HUDEP-2 (cell line): ENCODE data around the gene GALNT10.

Experiments
- DNase-seq, 76 experiments: peaks; one replicate each; lab custom pipeline; 2025; ENCODE audit not compliant: unreplicated experiment in 76 of 76; lab: John Stamatoyannopoulos, UW

The GALNT10 gene

GRCh38 chr5:154230526-154230925, 40.0 kb downstream of the GALNT10 start:
- DNase-seq: no peak

DNA sequence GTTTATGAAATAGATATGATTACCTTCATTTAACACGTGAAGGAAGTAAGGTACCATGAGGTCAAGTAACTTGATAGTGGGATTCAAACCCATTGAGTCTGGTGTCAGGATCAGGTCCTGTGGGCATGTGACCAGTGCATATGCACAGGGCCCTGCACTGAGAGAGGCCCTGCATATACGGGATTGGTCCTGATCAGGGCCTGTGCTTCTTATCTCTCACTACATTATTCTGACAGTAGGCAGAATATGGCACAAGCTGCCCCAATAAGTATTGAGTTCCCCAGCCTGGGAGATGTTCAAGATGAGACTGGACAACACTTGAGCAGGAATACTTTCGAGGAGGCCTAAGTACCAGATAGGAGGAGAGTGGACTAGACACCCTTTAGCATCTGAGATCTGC, 44.0 kb downstream of the GALNT10 start:
- DNase-seq: peak in 21 of 76 experiments; percentile 2 to 32 (median 8)

DNA sequence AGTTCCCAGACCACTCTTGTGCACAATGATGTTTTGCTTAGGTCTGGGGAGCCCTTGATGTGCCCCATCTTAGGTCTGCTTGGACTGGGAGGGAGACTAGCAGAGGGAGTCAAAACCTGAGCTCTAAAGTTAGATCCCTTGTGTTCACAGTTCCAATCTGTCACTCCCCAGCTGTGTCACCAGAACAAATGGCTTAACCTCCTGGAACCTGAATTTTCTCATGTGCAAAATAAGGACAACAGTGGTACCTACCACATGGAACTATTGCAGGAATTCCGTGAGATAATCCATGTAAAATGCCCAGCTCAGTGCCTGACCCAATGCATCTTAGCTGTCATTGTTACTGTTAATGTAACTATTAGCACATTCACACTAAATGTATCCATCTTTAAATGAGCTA, 45.5 kb downstream of the GALNT10 start:
- no peak for DNase-seq

- peak in 2 of 76 experiments; percentile 10 to 25 for DNase-seq
These were observed 46.2 kb downstream of the GALNT10 start for GRCh38 chr5:154236536-154237375.

DNA sequence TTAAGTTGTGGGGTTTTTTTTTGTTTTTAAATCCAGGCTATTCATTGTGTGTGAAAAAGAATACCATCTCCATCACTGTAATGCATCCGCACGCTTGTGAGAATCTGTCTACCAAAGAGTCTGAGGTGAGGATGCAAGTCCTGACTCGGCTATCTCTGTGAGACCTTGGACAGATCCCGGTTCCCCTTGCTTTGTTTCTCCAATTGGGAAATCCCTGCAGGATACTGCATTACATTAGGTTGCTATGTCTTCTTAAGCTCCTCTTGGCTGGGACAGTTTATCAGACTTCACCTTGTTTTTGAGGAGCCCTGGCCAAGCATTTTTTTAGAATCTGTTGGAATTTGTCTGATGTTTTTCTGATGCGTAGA, 46.8 kb downstream of the GALNT10 start:
- DNase-seq: no peak

DNA sequence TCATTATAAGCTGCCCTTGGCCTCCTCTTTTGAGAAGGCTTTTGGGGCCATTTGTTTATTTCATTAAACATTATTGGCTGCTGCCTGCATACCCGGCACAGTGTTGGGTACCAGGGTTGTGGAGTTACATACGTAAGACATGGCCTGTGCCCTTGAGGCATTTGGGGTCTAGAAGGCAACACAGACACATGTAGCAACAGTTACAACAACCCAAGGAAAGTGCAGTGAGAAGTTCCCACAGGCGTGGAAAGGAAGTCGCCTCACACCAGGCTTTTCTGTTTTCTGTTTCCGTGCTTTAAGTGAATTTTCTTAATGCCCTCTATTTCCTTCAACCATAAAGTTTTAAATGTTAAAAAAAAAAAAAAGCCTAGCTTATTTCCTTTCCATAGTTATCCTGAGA, 47.4 kb downstream of the GALNT10 start:
- DNase-seq: no peak

DNA sequence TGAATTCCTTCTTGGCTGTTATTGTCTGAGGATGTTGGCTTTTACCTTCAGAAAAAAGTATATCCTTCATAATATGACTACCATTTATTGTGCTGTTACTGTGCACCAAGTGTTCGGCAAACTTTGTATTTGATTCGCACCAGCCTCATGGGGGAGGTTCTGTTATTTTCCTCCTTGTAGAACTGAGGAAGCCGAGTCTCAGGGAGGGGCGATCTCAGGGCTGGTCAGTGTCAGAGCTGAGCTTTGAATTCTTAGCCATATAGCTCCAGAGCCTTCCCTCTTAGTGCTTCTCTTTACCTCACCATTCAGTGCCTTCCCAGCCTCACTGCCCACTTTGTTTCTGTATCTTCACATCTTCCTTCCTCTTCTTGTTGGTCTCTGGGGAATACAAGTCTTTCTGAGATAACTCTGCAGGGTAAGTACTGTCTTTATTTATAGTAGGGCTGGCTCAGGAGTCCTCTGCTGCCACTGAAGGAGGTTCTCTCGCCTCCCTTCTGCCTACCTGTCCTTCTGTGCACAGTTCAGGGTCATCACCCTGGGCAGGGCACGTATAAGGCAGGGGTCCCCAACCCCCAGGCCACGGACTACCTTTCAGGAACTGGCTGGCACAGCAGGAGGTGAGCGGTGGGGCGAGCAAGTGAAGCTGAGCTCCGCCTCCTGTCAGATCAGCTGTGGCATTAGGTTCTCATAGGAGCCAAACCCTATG, 48.4 kb downstream of the GALNT10 start:
- no peak for DNase-seq

GRCh38 chr5:154240595-154240994, 50.1 kb downstream of the GALNT10 start:
- no peak for DNase-seq

- DNase-seq: no peak
These were observed 50.5 kb downstream of the GALNT10 start for GRCh38 chr5:154241021-154241420.

- no peak for DNase-seq
These were observed 51.9 kb downstream of the GALNT10 start for GRCh38 chr5:154242442-154242841.

- no peak for DNase-seq
These were observed 52.4 kb downstream of the GALNT10 start for GRCh38 chr5:154242964-154243376.

- no peak for DNase-seq
These were observed 53.2 kb downstream of the GALNT10 start for GRCh38 chr5:154243736-154244135.

GRCh38 chr5:154244476-154244875, 53.9 kb downstream of the GALNT10 start:
- DNase-seq: no peak

- DNase-seq: no peak
These were observed 58.2 kb downstream of the GALNT10 start for GRCh38 chr5:154248691-154249090.

DNA sequence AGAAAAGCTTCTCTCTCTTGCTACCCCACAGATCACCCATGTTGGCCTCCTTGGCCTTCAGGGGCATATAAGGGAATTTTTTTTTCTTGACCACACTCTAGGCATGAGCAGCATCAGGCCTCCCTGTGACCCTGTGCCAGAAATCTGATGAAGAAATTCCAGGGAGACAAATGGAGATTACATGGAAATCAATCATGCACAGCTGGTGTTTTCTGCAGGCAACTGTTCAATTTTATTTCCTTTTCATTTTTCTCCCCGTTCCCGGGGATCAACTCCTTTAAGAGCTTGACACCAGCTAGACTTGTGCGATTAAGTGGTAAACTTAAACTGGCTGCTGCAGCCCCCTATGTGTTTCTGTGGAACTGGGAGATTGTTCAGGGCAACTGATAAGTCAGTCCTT, 59.3 kb downstream of the GALNT10 start:
- no peak for DNase-seq

DNA sequence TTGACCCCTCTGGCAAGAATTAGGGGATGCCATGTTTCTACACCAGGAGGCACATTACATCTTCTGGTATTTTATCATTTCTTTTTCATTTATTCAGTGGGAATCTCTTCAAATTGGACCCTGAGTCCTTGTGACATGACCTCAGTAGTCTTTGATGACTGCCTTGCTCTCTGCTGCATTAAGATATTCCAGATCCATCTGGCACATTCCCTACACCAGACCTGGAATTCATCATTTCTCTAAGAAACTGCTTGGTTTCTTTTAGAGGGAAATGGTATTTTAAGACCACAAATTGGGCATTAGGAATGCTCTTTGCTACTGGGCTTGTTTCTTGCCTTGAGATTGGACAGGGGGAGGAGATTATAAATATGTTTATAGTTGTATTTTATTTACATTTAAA, 61.0 kb downstream of the GALNT10 start:
- DNase-seq: no peak

GRCh38 chr5:154253807-154254206, 63.3 kb downstream of the GALNT10 start:
- no peak for DNase-seq

- DNase-seq: no peak
These were observed 64.4 kb downstream of the GALNT10 start for GRCh38 chr5:154254896-154255295.

DNA sequence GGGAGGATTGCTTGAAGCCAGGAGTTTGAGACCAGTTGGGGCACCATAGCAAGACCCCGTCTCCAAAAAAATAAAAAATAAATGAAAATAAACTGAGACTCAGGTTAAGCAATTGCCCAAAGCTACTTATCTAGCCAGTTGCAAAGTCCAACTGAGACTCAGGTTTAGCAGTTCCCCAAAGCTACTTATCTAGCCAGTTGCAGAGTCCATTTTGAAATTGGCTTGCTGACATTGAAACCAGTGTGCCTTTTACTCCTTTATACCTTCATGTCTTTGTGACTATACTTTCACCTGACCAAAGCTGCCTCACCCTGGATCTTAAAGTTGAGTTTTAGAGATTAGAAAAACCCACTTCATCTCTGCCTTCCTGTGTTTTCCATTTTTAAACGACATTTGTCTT, 66.5 kb downstream of the GALNT10 start:
- no peak for DNase-seq

- no peak for DNase-seq
These were observed 68.1 kb downstream of the GALNT10 start for GRCh38 chr5:154258531-154259217.

- DNase-seq: no peak
These were observed 69.8 kb downstream of the GALNT10 start for GRCh38 chr5:154260224-154260927.
